SK-N-SH (cell line): ENCODE results near the gene DIS3L2.

Source experiments
- CTCF ChIP-seq: fragments of 200-600 bp; sonication (generic); IDR thresholded peaks from 2 replicates; pipeline ENCODE4 v1.6.1; 2017; ENCODE audit warnings: antibody characterized with exemption, mild to moderate bottlenecking, moderate library complexity
- MAX ChIP-seq: IDR thresholded peaks from 2 replicates; pipeline ENCODE4 v1.4.0; 2012; ENCODE audit warnings: low read depth
- REST ChIP-seq: IDR thresholded peaks from 2 replicates; pipeline ENCODE4 v1.6.1; 2012; ENCODE audit warnings: mild to moderate bottlenecking, low read depth, low read length, moderate library complexity
- RFX5 ChIP-seq: IDR thresholded peaks from 2 replicates; pipeline ENCODE4 v1.6.1; 2012; ENCODE audit warnings: mild to moderate bottlenecking, improper control_type of control experiment, low read length
- RXRA ChIP-seq: IDR thresholded peaks from 2 replicates; pipeline ENCODE4 v1.4.0; 2012; ENCODE audit warnings: low read depth, mild to moderate bottlenecking, borderline replicate concordance

- TF ChIP-seq CTCF (no peak), REST (no peak), MAX (no peak), RFX5 (no peak), RXRA (no peak)
Measured at GRCh38 chr2:232234922-232235615, 273.6 kb downstream of the DIS3L2 start.
